Activated CD8-positive, alpha-beta T cell treated with anti-CD3 and anti-CD28 coated beads for 36 hours (primary cell): ENCODE data around the gene NELFE. TPM values are rescaled to one million over a fixed set of nuclear protein-coding genes. Genes with fewer than 3 reads are reported as not detected.

ENCODE experiments used
- ATAC-seq: fragments of 200-7000 bp; cut with Tn5 transposase; one replicate; pipeline ENCODE4 v1.10.0; 2021; ENCODE audit warnings: mild to moderate bottlenecking, moderate library complexity
- CTCF ChIA-PET: fragments of 350-600 bp; sonication (Branson Sonifier 250); formaldehyde crosslinking; loops from one replicate; lab custom pipeline; 2021; ENCODE audit warnings: antibody characterized with exemption; lab: Charles Lee
- POLR2A ChIA-PET: fragments of 350-600 bp; sonication (Branson Sonifier 250); formaldehyde crosslinking; loops from one replicate; lab custom pipeline; 2021; ENCODE audit warnings: antibody characterized with exemption; lab: Charles Lee
- DNase-seq: peaks from one replicate; pipeline ENCODE4 v3.0.0-alpha.2; 2020
- H3K27ac Mint-ChIP-seq: one replicate; pipeline ENCODE4 v1.8.0; 2021; ENCODE audit warnings: mild to moderate bottlenecking, mixed read lengths
- H3K27me3 Mint-ChIP-seq: one replicate; pipeline ENCODE4 v1.8.0; 2021; ENCODE audit warnings: mixed read lengths
- H3K36me3 Mint-ChIP-seq: one replicate; pipeline ENCODE4 v1.8.0; 2021; ENCODE audit warnings: low read depth, mixed read lengths
- H3K4me1 Mint-ChIP-seq: one replicate; pipeline ENCODE4 v1.8.0; 2021; ENCODE audit warnings: low read depth, mixed read lengths
- H3K4me3 Mint-ChIP-seq: one replicate; pipeline ENCODE4 v1.8.0; 2021; ENCODE audit warnings: mild to moderate bottlenecking, moderate library complexity, mixed read lengths
- H3K9me3 Mint-ChIP-seq: one replicate; pipeline ENCODE4 v1.8.0; 2021; ENCODE audit warnings: mixed read lengths
- intact Hi-C: fragments of 100-400 bp; cut with micrococcal nuclease; formaldehyde crosslinking; loops from one replicate; pipeline ENCODE4 v1.10.0; 2022
- total RNA-seq, 2 experiments: library from RNA; stranded (reverse); gene quantifications; one replicate each; pipeline ENCODE4 v1.2.3, GENCODE V29; 2021
- TF ChIP-seq, protein P1 (sequence below): fragments of 200-600 bp; IDR thresholded peaks from one replicate; pipeline ENCODE4 v1.8.0; 2022; ENCODE audit warnings: antibody characterized with exemption, mild to moderate bottlenecking

Gene NELFE
- total RNA-seq, 2 experiments from 2014 or later, result 60.5 to 61.0 TPM

DNA sequence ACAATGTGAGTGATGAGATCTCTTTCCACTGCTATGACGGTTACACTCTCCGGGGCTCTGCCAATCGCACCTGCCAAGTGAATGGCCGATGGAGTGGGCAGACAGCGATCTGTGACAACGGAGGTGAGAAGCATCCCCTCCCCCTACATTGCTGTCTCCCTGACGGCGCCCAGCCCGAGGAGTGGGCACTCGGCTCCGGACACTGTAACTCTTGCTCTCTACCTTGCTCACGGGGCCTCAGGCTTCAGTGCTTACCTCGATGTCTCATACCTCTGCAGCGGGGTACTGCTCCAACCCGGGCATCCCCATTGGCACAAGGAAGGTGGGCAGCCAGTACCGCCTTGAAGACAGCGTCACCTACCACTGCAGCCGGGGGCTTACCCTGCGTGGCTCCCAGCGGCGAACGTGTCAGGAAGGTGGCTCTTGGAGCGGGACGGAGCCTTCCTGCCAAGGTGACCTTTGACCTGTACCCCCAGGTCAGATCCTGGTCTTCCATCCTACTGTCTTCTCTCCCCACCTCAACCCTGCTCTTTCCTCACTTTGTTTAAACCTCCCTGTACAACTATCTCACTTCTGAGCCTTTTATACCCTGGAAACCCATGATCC, 11.6 kb downstream of the NELFE start:
- intact Hi-C loops, result no loop called here
- no peak for ATAC-seq
- TF ChIP-seq, protein P1, sequence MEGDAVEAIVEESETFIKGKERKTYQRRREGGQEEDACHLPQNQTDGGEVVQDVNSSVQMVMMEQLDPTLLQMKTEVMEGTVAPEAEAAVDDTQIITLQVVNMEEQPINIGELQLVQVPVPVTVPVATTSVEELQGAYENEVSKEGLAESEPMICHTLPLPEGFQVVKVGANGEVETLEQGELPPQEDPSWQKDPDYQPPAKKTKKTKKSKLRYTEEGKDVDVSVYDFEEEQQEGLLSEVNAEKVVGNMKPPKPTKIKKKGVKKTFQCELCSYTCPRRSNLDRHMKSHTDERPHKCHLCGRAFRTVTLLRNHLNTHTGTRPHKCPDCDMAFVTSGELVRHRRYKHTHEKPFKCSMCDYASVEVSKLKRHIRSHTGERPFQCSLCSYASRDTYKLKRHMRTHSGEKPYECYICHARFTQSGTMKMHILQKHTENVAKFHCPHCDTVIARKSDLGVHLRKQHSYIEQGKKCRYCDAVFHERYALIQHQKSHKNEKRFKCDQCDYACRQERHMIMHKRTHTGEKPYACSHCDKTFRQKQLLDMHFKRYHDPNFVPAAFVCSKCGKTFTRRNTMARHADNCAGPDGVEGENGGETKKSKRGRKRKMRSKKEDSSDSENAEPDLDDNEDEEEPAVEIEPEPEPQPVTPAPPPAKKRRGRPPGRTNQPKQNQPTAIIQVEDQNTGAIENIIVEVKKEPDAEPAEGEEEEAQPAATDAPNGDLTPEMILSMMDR, result no peak
- DNase-seq, result no peak
- Mint-ChIP-seq H3K4me3 (no peak overlapping the region), H3K27me3 (peaks cover 6% of the 10 kb centered on the region), H3K36me3 (no peaks in the 10 kb centered on the region), H3K27ac (no peak overlapping the region), H3K4me1 (peaks cover 4% of the 10 kb centered on the region), H3K9me3 (no peaks in the 10 kb centered on the region)
- POLR2A ChIA-PET, result interaction anchor here (0.6 kb wide), 1 partner anchor 54 kb away, joined by 3 read pairs; no protein-coding TSS in a partner anchor
- CTCF ChIA-PET, result no interaction called here

DNA sequence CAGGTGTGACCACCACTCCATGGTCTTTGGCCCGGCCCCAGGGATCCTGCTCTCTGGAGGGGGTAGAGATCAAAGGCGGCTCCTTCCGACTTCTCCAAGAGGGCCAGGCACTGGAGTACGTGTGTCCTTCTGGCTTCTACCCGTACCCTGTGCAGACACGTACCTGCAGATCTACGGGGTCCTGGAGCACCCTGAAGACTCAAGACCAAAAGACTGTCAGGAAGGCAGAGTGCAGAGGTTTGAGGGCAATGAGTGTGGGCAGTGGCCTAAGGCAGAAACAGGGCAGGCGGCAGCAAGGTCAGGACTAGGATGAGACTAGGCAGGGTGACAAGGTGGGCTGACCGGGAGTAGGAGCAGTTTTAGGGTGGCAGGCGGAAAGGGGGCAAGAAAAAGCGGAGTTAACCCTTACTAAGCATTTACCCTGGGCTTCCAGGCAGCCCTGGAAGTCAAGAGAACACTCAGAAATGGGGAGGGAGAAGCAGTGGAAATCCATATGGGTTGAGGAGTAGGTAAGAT, 12.3 kb downstream of the NELFE start:
- ChIA-PET CTCF (no interaction called here), POLR2A (interaction anchor here (1.2 kb wide), 1 partner anchor 12 kb away, joined by 4 read pairs; no protein-coding TSS in a partner anchor)
- Mint-ChIP-seq H3K4me1 (peaks cover 4% of the 10 kb centered on the region), H3K27me3 (peaks cover 8% of the 10 kb centered on the region), H3K9me3 (no peaks in the 10 kb centered on the region), H3K4me3 (no peak overlapping the region), H3K36me3 (no peaks in the 10 kb centered on the region), H3K27ac (no peak overlapping the region)
- DNase-seq, result no peak
- TF ChIP-seq, protein P1, result no peak
- intact Hi-C loops, result no loop called here
- no peak for ATAC-seq

DNA sequence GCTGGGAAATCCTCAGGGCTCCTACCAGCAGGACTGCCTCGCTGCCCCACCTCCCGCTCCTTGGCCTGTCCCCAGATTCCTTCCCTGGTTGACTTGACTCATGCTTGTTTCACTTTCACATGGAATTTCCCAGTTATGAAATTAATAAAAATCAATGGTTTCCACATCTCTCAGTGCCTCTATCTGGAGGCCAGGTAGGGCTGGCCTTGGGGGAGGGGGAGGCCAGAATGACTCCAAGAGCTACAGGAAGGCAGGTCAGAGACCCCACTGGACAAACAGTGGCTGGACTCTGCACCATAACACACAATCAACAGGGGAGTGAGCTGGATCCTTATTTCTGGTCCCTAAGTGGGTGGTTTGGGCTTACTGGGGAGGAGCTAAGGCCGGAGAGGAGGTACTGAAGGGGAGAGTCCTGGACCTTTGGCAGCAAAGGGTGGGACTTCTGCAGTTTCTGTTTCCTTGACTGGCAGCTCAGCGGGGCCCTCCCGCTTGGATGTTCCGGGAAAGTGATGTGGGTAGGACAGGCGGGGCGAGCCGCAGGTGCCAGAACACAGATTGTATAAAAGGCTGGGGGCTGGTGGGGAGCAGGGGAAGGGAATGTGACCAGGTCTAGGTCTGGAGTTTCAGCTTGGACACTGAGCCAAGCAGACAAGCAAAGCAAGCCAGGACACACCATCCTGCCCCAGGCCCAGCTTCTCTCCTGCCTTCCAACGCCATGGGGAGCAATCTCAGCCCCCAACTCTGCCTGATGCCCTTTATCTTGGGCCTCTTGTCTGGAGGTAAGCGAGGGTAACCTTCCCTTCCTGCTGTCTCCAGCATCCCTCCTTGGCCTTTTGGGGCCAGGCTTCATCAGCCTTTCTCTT, 13.0 kb downstream of the NELFE start, which contains the start of gene CFB:
Gene CFB (plus strand): TSS at position 589 of the 863 bp plus-strand sequence. CDS start 127 bp downstream, at position 716.
- Mint-ChIP-seq H3K4me3 (no peak within 1 kb of the TSS), H3K36me3 (no peaks in the 10 kb centered on the region), H3K4me1 (peaks cover 4% of the 10 kb centered on the region), H3K9me3 (no peaks in the 10 kb centered on the region), H3K27me3 (peaks cover 8% of the 10 kb centered on the region), H3K27ac (no peak within 1 kb of the TSS)
- DNase-seq (peak; percentile 10), ATAC-seq (peak; percentile 45)
- ChIA-PET POLR2A (interaction anchor here (0.7 to 1.2 kb wide), 4 partner anchors 12 to 48 kb away, joined by 3 to 4 read pairs (median 4); partner anchors contain the start of genes DXO and EHMT2), CTCF (interaction anchor here (0.7 to 0.9 kb wide), 2 partner anchors 11 to 173 kb away, joined by 3 to 4 read pairs; no protein-coding TSS in a partner anchor)
- TF ChIP-seq, protein P1, result no peak
- intact Hi-C loops, result no loop called here

DNA sequence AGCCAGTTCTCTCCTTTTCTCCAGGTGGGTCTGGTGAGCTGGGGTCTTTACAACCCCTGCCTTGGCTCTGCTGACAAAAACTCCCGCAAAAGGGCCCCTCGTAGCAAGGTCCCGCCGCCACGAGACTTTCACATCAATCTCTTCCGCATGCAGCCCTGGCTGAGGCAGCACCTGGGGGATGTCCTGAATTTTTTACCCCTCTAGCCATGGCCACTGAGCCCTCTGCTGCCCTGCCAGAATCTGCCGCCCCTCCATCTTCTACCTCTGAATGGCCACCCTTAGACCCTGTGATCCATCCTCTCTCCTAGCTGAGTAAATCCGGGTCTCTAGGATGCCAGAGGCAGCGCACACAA, 13.6 kb downstream of the NELFE start:
- intact Hi-C loops, result no loop called here
- no peaks in the 10 kb centered on the region for H3K9me3 Mint-ChIP-seq
- CTCF ChIA-PET, result interaction anchor here (0.7 to 0.9 kb wide), 2 partner anchors 12 to 174 kb away, joined by 3 to 4 read pairs; no protein-coding TSS in a partner anchor
- peaks cover 4% of the 10 kb centered on the region for H3K4me1 Mint-ChIP-seq
- no peak for DNase-seq
- POLR2A ChIA-PET, result interaction anchor here (0.7 to 1.2 kb wide), 4 partner anchors 13 to 48 kb away, joined by 3 to 4 read pairs (median 4); partner anchors contain the start of genes DXO and EHMT2
- peaks cover 8% of the 10 kb centered on the region for H3K27me3 Mint-ChIP-seq
- TF ChIP-seq, protein P1, result no peak
- no peak overlapping the region for H3K4me3 Mint-ChIP-seq
- ATAC-seq, result no peak
- no peaks in the 10 kb centered on the region for H3K36me3 Mint-ChIP-seq
- no peak overlapping the region for H3K27ac Mint-ChIP-seq
